ENCODE results near the gene AHCTF1. TPM values are rescaled to one million over a fixed set of nuclear protein-coding genes. Genes with fewer than 3 reads are reported as not detected.

AHCTF1 gene
- total RNA-seq, 1 experiment from 2014 or later: 61.3 TPM

GRCh38 chr1:246906833-246907232 is 24.9 kb downstream of the AHCTF1 start:
- BruUV-seq (replicated peaks): no TSS peak
- Mint-ChIP-seq H3K27me3 (ENCODE audit: unreplicated experiment) (no peaks in the 10 kb centered on the region), H3K4me1 (ENCODE audit: low read depth, unreplicated experiment) (no peaks in the 10 kb centered on the region), H3K27ac (ENCODE audit: unreplicated experiment) (no peak overlapping the region), H3K9me3 (ENCODE audit: low read depth, unreplicated experiment) (no peaks in the 10 kb centered on the region), H3K4me3 (ENCODE audit: low read depth, unreplicated experiment) (no peak overlapping the region), H3K36me3 (ENCODE audit: insufficient read depth, unreplicated experiment) (peaks cover 55% of the 10 kb centered on the region)
- intact Hi-C loops (cut with micrococcal nuclease; ENCODE audit: unreplicated experiment): no loop called here
- no peak for TF ChIP-seq CTCF (IDR thresholded peaks at IDR 0.05; ENCODE audit: unreplicated experiment)
- CTCF ChIA-PET: interaction anchor here (0.6 kb wide), 1 partner anchor 47 kb away, joined by 4 read pairs; no protein-coding TSS in a partner anchor
- DNase-seq: no peak

- TF ChIP-seq CTCF (IDR thresholded peaks at IDR 0.05; ENCODE audit: unreplicated experiment): no peak
- Mint-ChIP-seq H3K4me1 (ENCODE audit: low read depth, unreplicated experiment) (no peaks in the 10 kb centered on the region), H3K27me3 (ENCODE audit: unreplicated experiment) (no peaks in the 10 kb centered on the region), H3K36me3 (ENCODE audit: insufficient read depth, unreplicated experiment) (peaks cover 39% of the 10 kb centered on the region), H3K9me3 (ENCODE audit: low read depth, unreplicated experiment) (no peaks in the 10 kb centered on the region), H3K4me3 (ENCODE audit: low read depth, unreplicated experiment) (no peak overlapping the region), H3K27ac (ENCODE audit: unreplicated experiment) (no peak overlapping the region)
- intact Hi-C loops (cut with micrococcal nuclease; ENCODE audit: unreplicated experiment): no loop called here
- no peak for DNase-seq
- CTCF ChIA-PET: interaction anchor here (0.6 kb wide), 1 partner anchor 20 kb away, joined by 3 read pairs; no protein-coding TSS in a partner anchor
- BruUV-seq (replicated peaks): no TSS peak
These were observed 29.9 kb downstream of the AHCTF1 start for GRCh38 chr1:246901874-246902273.

- DNase-seq: no peak
- H3K27me3 Mint-ChIP-seq (ENCODE audit: unreplicated experiment): no peaks in the 10 kb centered on the region
- H3K27ac Mint-ChIP-seq (ENCODE audit: unreplicated experiment): no peak overlapping the region
- BruUV-seq (replicated peaks): no TSS peak
- TF ChIP-seq CTCF (IDR thresholded peaks at IDR 0.05; ENCODE audit: unreplicated experiment): no peak
- H3K9me3 Mint-ChIP-seq (ENCODE audit: low read depth, unreplicated experiment): no peaks in the 10 kb centered on the region
- CTCF ChIA-PET: no interaction called here
- no peaks in the 10 kb centered on the region for H3K4me1 Mint-ChIP-seq (ENCODE audit: low read depth, unreplicated experiment)
- intact Hi-C loops (cut with micrococcal nuclease; ENCODE audit: unreplicated experiment): no loop called here
- no peak overlapping the region for H3K4me3 Mint-ChIP-seq (ENCODE audit: low read depth, unreplicated experiment)
- peaks cover 57% of the 10 kb centered on the region for H3K36me3 Mint-ChIP-seq (ENCODE audit: insufficient read depth, unreplicated experiment)
These were observed 34.4 kb downstream of the AHCTF1 start for GRCh38 chr1:246897302-246897701.

- Mint-ChIP-seq H3K36me3 (ENCODE audit: insufficient read depth, unreplicated experiment) (peaks cover 58% of the 10 kb centered on the region), H3K4me1 (ENCODE audit: low read depth, unreplicated experiment) (no peaks in the 10 kb centered on the region), H3K4me3 (ENCODE audit: low read depth, unreplicated experiment) (no peak overlapping the region), H3K27ac (ENCODE audit: unreplicated experiment) (no peak overlapping the region), H3K9me3 (ENCODE audit: low read depth, unreplicated experiment) (no peaks in the 10 kb centered on the region), H3K27me3 (ENCODE audit: unreplicated experiment) (no peaks in the 10 kb centered on the region)
- DNase-seq: no peak
- no TSS peak for BruUV-seq (replicated peaks)
- intact Hi-C loops (cut with micrococcal nuclease; ENCODE audit: unreplicated experiment): no loop called here
- CTCF ChIA-PET: interaction anchor here (0.6 kb wide), 1 partner anchor 107 kb away, joined by 3 read pairs; no protein-coding TSS in a partner anchor
- TF ChIP-seq CTCF (IDR thresholded peaks at IDR 0.05; ENCODE audit: unreplicated experiment): no peak
These were observed 38.4 kb downstream of the AHCTF1 start for GRCh38 chr1:246893191-246893939.
